Endometrium (tissue), 2 donors: Measurements from ENCODE around the gene HADHA.

ENCODE experiments used
- FAIRE-seq: peaks from 2 replicates; lab custom pipeline; 2012; peaks lifted over from hg19 to GRCh38; lab: Jason Lieb, UNC
- donor health status: control.
- donor health status: control.

The HADHA gene

GRCh38 chr2:26191316-26192159, 52.9 kb downstream of the HADHA start:
- no peak for FAIRE-seq

DNA sequence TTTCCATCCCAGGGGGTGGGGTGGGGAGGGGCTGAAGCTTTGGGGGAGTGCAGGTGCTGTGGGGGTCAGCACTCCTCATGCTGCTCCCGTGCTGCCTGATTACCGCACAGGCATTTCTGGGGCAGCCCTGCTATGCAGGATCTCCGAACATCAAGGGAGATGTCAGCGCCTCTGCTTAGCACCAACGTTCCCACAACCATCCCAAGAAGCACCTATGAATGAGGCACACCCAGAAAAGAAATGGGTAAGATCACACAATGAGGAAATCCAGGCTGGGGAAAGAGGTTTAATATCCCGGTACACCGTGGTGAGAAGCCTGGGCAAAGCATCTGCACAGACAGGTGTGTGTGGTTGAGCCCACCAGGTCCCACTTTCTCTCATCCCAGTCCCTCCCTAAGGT, 54.1 kb downstream of the HADHA start:
- FAIRE-seq, result no peak

GRCh38 chr2:26189751-26190150, 54.7 kb downstream of the HADHA start:
- no peak for FAIRE-seq

DNA sequence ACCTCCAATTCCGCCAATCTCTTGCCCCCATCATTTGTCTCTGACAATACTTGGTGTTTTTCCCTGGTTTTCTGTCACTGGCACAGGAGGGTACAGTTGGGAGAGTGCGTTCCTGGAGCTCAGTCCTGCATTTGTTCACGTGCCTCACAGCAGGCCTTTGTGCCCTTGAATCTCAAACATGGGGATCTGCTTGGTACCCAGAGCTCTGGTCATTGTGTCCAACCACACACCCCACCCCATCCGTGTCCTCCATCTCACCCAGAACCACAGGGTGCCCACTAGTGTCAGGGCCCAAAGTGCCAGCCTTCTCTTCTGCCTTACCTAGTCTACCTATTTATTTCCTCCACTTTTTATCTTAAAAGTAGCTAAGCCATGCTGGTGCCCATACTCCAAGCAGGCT, 55.3 kb downstream of the HADHA start:
- no peak for FAIRE-seq

DNA sequence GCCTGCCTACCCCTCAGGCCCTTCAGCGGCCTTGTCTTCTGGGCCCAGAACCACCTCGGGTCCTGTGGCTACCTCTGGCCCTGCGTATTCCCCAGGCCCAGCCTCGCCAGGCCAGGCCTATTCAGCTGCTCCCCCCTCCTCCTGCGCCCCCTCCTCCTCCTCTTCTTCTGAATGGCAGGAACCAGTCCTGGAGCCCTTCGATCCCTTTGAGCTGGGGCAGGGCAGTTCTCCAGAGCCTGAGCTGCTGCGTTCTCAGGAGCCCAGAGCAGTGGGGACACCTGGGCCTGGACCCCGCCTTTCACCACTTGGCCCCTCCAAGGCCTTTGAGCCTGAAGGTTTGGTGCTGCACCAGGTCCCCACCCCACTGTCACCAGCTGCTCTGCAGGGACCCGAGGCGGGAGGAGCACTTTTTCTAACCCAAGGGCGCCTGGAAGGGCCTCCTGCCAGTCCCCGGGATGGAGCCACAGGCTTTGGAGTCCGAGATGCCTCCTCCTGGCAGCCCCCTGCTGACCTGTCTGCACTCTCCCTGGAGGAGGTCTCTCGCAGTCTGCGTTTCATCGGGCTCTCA, 56.8 kb downstream of the HADHA start:
- FAIRE-seq, result no peak

GRCh38 chr2:26187114-26187513, 57.3 kb downstream of the HADHA start:
- no peak for FAIRE-seq

- no peak for FAIRE-seq
These were observed 58.3 kb downstream of the HADHA start for GRCh38 chr2:26185954-26186770.

DNA sequence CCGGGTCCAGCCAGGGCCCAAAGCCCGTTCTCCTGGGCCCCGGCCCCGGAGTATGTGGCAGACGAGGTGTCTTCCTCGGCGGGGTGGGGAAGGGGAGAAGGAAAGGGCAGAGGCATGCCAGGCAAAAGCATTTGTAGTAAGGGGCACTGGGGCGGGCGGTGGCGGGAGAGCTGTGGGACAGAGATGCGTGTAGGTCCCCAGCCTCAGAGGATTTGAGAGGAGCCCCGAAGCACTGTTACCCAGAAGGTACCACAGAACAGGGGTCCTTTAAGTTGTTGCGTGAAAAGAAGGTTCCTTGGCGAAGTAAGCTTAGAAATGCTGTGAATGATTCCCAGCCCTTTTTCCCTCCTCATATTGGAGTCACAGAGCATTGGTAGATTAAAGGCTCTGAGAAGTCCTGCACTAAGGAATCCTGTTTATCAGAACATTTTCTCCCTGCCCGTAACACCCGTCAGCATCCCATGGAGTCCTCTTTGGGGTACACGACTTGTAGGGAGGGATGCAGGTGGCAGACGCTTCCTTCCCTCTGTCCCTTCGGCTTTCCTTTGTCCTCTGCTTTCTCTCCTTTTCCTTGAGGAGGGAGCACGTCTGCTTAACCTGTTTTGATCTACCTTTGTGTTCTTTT, 59.0 kb downstream of the HADHA start:
- no peak for FAIRE-seq

GRCh38 chr2:26184555-26185303, 59.7 kb downstream of the HADHA start:
- no peak for FAIRE-seq

DNA sequence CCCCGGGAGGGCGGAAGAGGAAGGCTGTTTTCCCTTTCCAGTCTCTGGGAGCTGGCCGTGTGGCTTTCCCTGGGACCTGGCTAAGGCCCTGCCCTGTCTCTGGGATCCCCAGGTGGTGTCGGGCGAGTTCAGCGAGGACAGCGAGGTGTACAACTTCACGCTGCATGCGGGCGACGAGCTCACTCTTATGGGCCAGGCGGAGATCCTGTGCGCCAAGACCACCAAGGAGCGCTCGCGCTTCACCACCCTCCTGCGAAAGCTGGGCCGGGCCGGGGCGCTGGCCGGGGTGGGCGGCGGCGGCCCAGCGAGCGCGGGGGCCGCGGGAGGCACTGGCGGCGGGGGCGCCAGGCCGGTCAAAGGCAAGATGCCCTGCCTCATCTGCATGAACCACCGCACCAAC, 60.3 kb downstream of the HADHA start:
- no peak for FAIRE-seq

DNA sequence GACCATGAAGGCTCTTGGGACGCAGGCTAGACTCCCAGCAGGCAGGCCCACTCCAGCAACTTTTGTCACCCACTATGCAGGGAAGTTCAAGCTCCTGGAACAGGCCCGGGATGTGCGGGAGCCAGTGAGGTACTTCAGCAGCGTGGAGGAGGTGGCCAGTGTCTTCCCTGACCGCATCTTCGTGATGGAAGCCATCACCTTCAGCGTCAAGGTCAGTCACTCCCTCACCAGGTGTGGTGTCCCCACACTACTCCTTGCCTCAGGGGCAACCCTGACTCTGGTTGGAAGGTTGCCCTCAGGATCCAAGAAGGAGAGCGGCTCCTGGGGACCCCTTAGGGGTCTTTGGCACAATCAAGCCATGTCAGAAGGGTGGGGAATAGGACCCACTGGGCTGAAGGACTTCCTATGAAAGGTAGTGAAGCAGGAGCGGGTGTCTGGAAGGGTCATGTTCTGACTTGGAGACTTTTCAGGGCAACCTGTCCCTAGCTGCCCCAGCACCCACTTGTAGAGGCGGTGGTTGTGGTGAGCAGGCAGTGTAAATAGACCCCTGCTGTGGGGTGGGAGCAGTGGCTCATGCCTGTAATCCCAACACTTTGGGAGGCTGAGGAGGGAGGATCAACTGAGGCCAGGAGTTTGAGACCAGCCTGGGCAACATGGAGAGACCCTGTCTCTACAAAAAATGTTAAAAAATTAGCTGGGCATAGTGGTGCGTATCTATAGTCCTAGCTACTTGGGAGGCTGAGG, 61.4 kb downstream of the HADHA start:
- no peak for FAIRE-seq

- FAIRE-seq, result no peak
These were observed 62.0 kb downstream of the HADHA start for GRCh38 chr2:26182441-26182840.

DNA sequence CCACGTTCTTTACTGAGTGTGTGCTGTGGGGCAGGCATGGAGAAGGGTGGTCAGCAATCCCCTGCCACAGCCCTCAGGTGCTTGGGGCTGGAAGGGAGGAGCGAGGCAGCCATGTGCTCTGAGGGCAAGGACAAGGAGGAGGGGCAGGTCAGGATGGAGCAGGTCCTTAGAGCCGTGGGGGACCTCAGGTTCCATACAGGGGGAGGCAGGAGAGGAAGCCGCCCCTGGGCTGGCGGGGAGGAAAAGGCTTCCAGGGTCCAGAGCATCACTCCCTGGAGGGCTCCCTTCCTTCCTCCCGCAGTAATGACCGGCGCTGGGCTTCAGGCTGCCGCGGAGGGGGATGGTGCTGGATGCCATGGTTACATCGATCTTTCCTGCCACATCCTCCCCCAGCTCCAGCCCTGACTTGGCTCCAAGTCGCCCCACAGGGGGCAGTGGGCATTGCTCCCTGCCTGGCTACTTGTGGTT, 65.0 kb downstream of the HADHA start:
- no peak for FAIRE-seq

- no peak for FAIRE-seq
These were observed 65.5 kb downstream of the HADHA start for GRCh38 chr2:26178746-26179436.

DNA sequence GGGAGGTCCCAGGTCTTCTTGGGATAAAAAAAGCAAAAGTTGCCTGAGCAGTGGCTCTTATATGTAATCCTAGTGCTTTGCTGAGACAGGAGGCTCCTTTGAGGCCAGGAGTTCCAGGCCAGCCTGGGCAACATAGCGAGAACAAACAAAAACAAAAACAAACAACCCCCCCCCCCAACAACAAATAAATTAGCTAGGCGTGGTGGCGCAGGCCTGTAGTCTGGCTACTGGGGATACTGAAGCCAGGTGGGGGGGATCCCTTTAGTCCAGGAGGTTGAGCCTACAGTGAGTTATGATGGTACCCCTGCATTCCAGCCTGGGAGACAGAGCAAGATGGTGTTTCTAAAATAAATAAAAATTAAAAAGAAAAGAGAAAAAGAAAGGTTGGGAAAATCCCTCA, 66.2 kb downstream of the HADHA start:
- FAIRE-seq, result no peak

DNA sequence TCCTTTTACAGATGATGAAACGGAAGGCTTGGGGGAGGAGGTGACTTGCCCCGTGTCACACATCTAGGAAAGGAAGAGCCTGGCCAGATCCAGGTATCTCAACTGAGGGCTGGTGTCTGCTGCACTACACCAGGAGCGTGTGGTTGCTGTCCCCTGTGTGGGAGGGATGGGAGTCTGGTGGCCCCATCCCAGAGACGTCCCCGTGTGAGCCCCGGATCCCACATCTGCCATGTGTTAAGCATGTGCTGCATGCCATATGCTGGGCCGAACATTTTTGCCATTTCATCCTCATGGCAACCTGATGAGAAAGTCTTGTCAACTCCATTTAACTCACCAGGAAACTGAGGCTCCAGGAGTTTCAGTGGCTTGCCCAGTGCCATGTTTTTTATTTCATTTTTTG, 67.3 kb downstream of the HADHA start:
- FAIRE-seq, result no peak

DNA sequence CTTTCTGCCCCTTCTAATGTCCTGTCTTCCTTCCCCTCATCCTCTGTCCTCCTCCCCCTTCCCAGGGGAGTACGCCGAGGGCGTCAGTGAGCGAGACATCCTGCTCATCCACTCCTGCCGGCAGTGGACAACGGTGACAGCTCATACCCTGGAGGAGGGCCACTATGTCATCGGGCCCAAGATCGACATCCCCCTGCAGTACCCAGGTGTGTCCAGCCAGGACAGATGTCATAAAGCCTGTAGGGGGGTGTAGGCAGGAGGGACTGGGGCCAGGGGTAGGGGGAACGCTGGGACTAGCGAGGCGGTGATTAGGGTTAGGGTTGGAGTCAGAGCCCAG, 68.2 kb downstream of the HADHA start:
- FAIRE-seq, result no peak

- no peak for FAIRE-seq
These were observed 68.8 kb downstream of the HADHA start for GRCh38 chr2:26175466-26176278.

- FAIRE-seq, result no peak
These were observed 69.6 kb downstream of the HADHA start for GRCh38 chr2:26174691-26175465.
